Esophagus squamous epithelium (tissue), 4 donors: Measurements from ENCODE around the gene RGPD6.
"Not testable (repeated sequence)": the region's sequence is repeated elsewhere in the genome, so short reads cannot be mapped to it uniquely, and the experiment has no call there.

Experiments used
- POLR2A ChIP-seq, 4 donors: fragments of 450-650 bp; IDR thresholded peaks; one replicate each; pipeline ENCODE4 v1.6.1; 2017; ENCODE audit warnings: antibody characterized with exemption in 4 of 4, mild to moderate bottlenecking in 4 of 4, moderate library complexity in 3 of 4
- TF ChIP-seq, protein P1 (sequence below), 6 experiments: fragments of 450-650 bp in 4 of 6; fragments of 200-600 bp in 2 of 6; sonication (generic) in 2 of 6; IDR thresholded peaks; one replicate each; pipeline ENCODE4 v1.5.1; 2016 to 2019; ENCODE audit warnings: antibody characterized with exemption in 6 of 6, mild to moderate bottlenecking in 4 of 6, moderate library complexity in 4 of 6

- not testable (repeated sequence) for TF ChIP-seq POLR2A (IDR thresholded peaks at IDR 0.05)
- TF ChIP-seq, protein P1, sequence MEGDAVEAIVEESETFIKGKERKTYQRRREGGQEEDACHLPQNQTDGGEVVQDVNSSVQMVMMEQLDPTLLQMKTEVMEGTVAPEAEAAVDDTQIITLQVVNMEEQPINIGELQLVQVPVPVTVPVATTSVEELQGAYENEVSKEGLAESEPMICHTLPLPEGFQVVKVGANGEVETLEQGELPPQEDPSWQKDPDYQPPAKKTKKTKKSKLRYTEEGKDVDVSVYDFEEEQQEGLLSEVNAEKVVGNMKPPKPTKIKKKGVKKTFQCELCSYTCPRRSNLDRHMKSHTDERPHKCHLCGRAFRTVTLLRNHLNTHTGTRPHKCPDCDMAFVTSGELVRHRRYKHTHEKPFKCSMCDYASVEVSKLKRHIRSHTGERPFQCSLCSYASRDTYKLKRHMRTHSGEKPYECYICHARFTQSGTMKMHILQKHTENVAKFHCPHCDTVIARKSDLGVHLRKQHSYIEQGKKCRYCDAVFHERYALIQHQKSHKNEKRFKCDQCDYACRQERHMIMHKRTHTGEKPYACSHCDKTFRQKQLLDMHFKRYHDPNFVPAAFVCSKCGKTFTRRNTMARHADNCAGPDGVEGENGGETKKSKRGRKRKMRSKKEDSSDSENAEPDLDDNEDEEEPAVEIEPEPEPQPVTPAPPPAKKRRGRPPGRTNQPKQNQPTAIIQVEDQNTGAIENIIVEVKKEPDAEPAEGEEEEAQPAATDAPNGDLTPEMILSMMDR (IDR thresholded peaks at IDR 0.05): not testable (repeated sequence)
Measured at GRCh38 chr2:110591973-110592372, 15.0 kb upstream of the RGPD6 start.
